HG03575 (cell line): ENCODE results near the gene ZNF77.
"Not testable (repeated sequence)": the region's sequence is repeated elsewhere in the genome, so short reads cannot be mapped to it uniquely, and the experiment has no call there.

ENCODE experiments used
- ATAC-seq: cut with Tn5 transposase; IDR thresholded peaks from one replicate; pipeline ENCODE4 v1.9.1; 2021; ENCODE audit not compliant: unreplicated experiment, insufficient number of reproducible peaks, low FRiP score; ENCODE audit errors: extremely low read depth

The ZNF77 gene

DNA sequence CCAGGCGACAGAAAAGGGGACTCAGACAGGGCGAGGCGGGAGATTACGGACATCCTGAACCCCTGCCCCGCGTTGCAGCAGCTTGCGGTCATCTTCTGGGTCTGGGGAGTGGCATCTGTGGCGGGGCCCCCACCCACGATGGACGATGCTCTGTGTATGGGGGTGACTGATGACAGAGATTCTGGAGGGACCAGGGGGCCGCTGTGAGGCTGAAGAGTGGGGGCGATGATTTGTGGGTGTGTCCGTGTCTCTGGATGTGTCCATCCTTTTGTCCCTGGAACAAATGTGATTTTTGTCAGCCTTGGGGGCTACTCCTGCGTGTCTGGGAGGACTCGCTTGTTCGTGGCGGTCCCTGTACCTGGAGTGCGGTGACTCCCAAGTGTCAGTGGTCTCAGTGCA, 17.7 kb downstream of the ZNF77 start:
- ATAC-seq = no peak

DNA sequence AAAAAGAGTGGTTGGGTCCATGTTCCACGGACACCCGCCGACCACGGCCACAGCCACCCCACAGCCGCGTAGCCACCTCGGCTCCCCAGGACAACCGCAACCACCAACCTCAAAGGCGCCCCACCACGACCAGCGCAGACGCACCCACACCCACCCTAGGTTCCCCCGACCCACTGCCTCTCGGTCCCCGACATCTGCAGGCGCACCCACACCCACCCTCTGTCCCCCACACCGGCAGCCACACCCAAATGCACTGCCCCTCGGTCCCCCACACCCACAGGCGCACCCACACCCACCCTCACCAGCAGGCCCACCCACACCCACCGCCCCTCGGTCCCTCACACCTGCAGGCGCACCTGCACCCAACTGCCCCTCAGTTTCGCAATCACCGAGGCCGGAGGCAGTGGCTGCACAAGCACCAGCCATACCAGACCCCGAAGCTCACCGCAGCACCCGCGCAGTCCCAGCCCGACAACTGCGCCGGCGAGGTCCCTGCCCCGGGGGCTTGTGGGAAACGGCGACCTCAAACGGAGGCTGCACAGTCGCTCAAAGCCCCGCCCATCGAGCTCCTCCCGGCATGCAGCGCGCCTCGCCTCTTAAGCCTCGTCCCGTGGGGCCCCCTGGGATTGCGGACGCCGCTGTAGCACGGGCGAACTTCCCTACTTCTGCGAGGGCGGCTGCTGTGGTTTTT, 18.3 kb downstream of the ZNF77 start:
- ATAC-seq = no peak

DNA sequence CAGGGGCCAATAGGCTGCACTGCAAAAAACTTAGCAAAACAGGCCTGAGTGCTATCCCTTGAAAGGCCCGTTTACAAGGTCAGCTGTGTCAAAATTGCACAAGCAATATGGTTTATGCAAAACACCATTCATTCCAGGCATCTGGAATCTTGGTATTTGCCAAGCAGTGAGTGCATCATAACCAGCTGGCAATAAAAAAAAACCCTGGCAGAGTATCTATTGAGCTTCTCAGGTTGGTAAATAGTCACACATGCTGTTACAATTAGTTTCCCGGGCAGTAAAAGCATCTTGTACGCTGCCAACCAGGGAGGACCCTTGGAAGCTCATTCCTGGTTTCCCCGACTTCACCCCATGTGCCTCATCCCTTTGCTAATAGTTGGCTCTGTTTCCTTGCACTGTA, 21.3 kb downstream of the ZNF77 start:
- ATAC-seq = no peak

DNA sequence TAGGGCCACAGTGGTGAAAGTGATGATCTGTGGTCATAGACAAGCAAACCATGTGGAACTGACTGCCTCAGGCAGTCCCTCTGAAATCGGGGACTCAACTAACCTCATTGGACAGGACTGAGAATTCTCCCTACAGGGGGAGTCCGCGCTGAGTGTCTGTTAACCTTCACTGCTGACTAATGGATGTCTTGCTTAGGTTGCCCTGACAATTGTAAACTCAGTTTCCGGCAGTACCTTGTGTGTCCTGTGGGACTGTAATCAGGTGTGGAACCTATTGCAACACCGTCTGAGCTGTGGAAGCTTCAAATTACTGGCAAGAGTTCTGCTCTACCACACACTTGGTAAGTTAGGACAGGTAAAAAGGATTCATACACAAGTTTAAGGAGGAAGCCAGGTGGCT, 21.8 kb downstream of the ZNF77 start:
- ATAC-seq = no peak

DNA sequence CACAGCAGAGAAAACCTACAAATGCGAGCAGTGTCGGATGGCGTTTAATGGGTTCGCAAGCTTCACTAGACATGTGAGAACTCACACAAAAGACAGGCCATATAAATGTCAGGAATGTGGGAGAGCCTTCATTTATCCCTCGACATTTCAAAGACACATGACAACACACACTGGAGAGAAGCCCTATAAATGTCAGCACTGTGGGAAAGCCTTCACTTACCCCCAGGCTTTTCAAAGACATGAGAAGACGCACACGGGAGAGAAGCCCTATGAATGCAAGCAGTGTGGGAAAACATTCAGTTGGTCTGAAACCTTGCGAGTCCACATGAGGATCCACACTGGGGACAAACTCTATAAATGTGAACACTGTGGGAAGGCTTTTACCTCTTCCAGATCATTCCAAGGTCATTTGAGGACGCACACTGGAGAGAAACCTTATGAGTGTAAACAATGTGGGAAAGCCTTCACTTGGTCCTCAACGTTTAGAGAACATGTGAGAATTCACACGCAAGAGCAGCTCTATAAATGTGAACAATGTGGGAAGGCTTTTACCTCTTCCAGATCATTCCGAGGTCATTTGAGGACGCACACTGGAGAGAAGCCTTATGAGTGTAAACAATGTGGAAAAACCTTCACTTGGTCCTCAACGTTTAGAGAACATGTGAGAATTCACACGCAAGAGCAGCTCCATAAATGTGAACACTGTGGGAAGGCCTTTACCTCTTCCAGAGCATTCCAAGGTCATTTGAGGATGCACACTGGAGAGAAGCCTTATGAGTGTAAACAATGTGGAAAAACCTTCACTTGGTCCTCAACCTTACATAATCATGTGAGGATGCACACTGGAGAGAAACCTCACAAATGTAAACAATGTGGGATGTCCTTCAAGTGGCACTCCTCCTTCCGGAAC, 27.2 kb downstream of the ZNF77 start:
- ATAC-seq = no peak

DNA sequence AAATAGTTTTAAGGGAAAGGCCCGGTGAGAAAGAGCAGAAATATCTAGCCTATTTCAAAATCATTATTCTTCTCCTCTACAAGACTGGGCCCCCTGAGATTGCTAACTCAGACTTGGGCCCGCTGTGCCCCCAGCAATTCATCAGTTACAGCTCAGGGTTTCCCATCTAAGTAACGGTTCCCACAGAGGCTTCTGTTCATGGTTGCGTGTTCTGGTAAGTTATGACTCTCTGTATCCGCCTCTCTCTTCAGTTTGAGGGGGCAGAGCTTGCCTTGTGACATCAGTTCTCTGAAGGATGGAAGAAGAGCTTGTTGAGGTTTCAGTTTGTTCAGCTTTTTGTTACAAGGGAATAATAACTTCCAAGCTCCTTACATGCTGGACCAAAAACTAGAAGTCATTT, 32.5 kb downstream of the ZNF77 start:
- no peak for ATAC-seq

DNA sequence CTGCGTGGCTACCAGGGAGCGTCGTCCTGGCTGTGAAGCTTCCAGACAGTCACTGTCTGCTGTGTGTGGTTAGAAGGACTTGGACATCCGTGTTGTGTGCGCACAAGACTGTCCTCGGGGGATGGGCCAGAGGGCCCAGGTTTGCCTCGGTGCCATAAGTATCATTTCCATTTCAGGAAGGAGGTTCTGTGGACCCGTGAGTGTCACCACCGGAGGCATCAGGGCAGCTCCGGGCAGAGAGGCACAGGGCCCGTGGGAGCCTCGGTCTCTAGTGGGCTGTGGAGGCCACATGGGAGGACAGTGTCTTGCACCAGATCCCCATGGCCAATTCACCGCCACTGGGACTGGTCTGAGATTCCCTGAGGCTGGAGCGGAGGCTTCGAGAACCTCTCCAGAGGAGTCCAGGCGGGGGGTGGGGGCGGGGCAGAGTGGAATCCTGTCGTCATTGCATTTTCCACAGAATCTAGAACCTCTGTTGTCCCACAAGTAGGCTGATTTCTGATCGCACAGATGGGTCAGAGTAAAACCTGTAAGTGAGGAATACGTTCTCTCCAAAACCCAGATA, 38.1 kb downstream of the ZNF77 start:
- no peak for ATAC-seq

DNA sequence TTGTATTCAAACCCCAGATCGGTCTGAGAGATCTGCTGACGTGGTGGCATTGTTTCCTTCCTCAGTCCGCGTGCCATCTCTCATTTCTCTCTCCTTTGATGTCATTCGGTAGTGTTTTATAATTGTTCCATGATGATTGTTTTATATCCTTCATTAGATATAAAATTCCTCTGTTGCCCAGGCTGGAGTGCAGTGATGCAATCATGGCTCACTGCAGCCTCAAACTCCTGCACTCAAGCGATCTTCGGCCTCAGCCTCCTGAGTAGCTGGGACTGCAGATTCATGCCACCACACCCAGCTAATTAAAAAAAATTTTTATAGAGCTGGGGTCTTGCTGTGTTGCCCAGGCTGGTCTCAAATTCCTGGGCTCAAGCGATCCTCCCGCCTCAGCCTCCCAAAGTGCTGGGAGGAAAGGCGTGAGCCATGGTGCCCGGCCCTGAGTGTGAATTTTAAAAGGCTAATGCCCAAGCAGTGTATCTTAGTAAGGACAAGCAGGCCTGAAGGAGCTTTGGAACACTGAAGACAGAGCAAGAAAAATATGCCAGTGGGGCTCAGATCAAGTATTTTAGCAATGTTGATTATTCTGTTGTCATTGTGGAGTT, 38.8 kb downstream of the ZNF77 start:
- no peak for ATAC-seq

DNA sequence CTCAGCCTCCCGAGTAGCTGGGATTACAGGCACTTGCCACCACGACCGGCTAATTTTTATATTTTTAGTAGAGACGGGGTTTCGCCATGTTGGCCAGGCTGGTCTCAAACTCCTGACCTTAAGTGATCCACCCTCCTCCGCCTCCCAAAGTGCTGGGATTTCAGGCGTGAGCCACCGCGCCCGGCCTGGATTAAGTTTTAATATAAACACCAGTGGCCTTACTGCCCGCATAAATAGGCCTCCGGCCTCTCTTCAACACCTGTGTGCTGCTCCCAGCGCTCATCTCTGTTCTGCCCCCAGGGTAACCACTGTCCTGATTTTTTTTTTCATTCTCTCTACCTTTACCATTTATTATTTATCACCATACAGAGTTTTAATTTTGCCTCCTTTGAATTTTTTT, 41.4 kb downstream of the ZNF77 start:
- ATAC-seq = not testable (repeated sequence)

DNA sequence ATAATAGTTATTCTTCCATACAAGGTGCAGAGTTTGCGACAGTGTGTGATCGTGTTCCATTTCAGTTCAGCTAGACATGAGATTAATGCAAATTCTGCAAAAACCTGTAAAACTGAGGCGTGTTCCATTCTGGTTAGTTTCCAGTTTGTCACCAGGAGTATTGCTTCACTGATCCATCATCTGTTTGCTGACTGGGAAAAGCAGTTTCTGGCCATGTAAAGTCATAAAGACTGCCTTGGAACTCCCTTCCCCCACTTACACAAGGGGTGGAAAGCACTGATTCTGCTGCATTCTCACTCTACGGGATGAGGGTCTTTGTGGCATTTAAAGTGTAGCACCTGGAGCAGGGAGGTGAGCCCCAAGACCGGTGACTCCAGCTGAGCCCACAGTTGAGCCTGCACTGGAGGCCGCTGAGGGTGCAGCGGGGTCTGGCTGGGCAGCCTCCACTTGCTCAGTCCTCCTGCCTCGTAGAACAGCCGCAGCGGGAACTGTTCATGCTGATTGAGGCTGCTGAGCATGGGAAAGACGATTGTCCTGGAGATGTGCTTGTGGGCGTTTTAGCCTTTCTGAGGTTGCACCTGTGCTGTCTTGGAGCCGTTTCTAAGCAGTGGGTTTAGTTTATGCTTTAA, 42.1 kb downstream of the ZNF77 start:
- ATAC-seq = no peak

DNA sequence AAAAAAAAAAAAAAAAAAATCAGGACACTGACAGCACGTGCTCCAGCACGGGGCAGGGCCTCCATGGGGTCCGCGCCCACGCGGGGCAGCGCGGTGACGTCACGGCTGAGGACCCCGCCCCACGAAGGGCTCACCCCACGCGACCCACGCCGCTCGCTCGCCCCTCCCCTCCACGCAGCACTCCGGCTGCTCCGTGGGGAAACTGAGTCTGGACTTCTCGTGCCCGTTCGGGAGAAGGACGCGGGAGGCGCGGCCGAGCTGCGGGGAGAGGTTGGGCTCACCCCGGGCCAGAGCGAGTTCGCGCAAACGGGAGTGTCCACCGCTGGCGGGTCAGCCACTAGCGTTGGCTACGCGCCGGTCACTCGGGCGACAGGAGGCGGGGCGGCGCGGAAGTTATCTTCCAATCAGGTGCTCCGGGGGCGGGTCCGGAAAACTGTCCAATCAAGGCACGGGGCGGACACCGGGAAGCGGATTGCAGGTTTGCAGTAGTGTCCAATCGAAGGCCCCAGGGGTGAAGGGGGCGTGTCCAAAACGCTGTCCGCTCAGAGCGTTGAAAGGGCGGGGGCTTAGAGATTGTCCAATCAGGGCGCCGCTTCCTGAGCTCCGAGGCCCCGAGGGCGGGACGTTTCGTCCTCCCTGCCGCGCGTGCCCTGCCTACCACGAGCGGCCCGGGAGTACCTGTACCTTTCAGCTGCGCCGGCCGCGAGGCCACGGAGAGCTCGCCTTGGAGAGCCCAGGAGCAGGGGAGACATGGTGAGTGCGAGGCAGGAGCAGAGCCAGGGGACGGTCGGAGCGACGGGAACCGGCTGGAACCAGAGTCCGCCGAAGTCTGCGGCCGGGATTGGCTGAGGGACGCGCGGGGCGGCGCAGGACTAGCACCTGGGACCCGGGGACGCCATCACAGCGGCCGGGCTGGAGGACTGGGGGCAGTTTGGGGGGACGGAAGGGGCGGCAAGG, 44.2 kb downstream of the ZNF77 start, which contains the start of gene ZNF57:
Gene ZNF57, plus strand, starts transcription at position 633 of the 957 bp plus-strand sequence. Its CDS starts 118 bp downstream, at position 751.
- ATAC-seq = no peak

DNA sequence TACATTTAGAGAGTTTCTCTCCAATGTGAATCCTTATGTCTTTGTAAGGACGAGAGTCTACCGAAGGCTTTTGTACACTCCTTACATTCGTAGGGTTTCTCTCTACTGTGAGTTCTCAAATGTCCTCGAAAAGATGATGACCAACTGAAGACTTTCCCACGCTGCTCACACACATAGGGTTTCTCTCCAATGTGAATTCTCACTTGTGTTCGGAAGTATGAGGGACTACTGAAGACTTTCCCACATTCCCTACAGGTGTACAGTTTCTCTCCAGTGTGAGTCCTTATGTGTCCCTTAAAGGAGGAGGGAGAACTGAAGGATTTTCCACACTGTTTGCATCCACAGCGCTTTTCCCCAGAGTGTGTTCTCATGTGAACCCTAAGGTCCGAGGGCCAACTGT, 48.1 kb downstream of the ZNF77 start:
- no peak for ATAC-seq

DNA sequence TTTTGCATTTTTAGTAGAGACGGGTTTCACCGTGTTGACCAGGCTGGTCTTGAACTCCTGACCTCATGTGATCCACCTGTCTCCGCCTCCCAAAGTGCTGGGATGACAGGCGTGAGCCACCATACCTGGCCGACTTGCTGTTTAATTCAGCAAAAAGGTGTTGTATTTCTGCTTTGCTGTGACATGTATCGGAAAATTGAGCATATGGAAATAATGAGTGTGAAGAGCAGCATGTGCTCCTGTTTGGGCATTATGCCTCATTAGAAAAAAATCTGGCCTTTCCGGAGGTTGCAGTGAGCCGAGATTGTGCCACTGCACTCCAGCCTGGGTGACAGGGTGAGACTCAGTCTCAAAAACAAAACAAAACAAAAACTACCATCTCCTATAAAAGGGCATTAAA, 54.2 kb downstream of the ZNF77 start:
- ATAC-seq = not testable (repeated sequence)

DNA sequence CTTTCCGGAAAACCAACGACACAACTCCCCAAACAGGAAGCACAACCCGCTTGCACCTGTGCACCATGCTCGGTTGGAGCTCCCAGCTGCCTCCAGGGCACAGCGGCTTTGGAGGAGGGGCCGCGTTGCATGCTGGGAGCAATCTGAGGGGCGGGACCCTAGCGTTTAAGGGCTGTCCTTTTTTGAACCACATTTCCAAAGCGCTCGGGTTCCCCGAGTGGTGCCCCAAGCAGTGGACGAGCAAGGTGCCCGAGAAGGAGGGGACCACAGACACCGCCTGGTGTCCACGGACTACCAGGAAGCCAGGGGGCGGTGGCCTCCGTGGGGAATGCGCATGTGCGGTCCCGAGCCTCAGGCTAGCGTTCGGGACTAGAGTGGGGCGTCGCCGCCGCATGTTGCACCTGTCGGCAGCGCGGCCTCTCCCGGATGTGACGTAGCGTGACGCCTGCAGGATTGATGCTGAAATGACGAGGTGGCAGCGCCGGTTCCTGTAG, 56.0 kb downstream of the ZNF77 start:
- ATAC-seq = no peak

DNA sequence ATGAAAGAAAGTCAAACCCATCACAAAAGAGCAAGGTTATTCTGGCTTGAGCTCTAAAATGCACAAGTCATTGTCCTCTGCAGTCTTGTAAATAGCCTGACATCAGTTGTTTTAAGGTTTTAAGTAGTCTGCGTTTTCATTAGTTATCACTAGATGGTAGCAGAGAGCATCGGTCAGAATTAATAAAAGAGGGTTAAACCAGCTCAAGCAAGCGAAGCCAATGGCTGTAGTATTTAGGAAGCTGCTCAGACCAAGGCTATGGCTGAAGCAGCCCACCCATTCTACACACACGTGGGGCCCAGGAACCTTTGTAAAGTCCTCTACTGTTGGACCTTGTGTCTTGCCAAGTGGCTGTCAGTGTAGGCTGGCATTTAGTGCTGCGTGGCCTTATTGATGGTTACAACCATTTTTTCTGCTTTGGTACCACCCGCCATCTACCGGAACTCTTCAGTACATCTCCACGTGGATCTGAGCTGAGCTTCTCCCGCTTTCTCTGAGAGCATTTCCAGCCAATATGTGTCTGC, 57.3 kb downstream of the ZNF77 start:
- no peak for ATAC-seq

DNA sequence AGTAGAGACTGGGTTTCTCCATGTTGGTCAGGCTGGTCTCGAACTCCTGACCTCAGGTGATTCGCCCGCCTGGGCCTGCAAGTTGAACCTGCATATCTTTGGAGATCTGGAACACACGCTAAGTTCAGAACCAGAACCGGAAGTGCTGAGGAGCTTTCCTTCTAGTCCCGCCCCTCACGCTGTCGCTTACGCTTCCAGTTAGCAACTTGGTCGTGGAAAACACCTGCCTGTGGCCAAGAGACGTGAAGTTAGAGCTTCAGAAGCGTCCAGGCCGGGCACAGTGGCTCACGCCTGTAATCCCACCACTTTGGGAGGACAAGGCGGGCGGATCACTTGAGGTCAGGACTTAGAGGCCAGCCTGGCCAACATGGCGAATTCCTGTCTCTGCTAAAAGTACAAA, 59.0 kb downstream of the ZNF77 start:
- ATAC-seq = no peak

DNA sequence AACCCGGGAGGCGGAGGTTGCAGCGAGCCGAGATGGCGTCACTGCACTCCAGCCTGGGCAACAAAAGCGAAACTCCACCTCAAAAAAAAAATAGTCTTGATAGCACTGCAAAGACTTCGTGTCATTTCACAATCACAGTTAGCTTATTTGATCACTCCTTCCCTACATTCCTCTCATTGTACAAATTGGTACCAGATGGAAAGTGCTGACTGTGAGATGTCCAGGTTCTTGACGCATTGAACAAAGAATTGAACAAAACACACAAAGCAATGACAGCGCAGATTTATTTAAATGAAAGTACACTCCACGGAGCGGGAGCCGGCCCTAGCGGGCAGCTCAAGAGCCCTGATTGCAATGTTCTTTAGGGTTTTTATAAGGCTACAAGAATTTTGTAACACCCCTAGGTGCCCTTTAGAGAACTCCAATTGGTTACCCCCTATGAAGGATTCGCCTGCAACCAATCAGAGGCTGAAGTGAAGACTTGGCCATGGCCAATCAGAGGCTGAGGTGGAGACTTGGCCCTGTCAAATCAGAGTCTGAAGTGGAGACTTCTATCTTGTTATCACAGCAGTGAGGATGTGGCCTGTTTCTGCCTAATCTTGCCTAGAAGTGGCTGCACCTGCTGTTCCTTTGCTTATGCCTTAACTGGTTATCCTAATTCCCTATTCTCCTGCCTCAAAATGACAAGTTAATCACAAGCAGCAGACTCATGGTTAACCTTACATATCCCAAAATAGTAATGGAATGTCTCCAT, 60.9 kb downstream of the ZNF77 start:
- ATAC-seq = no peak
